Measurements from ENCODE around the gene COX4I1. TPM values are rescaled to one million over a fixed set of nuclear protein-coding genes. Genes with fewer than 3 reads are reported as not detected.
"Not testable (repeated sequence)": the region's sequence is repeated elsewhere in the genome, so short reads cannot be mapped to it uniquely, and the experiment has no call there.

COX4I1 gene
- total RNA-seq, 1 experiment from 2014 or later: 673 TPM

GRCh38 chr16:85784813-85785212 lies 14.7 kb upstream of the COX4I1 start:
- DNase-seq: no peak
- Histone ChIP-seq H3K9me3 (no peaks in the 10 kb centered on the region), H3K4me3 (no peak overlapping the region), H3K27me3 (no peaks in the 10 kb centered on the region), H3K36me3 (peaks cover 10% of the 10 kb centered on the region)

- H3K4me3 ChIP-seq: no peak overlapping the region
- no peak for DNase-seq
- H3K27me3 ChIP-seq: no peaks in the 10 kb centered on the region
- peaks cover 10% of the 10 kb centered on the region for H3K36me3 ChIP-seq
- H3K9me3 ChIP-seq: no peaks in the 10 kb centered on the region
Measured at GRCh38 chr16:85785927-85786326, 13.6 kb upstream of the COX4I1 start.

- Histone ChIP-seq H3K9me3 (no peaks in the 10 kb centered on the region), H3K27me3 (no peaks in the 10 kb centered on the region), H3K4me3 (no peak overlapping the region), H3K36me3 (peaks cover 10% of the 10 kb centered on the region)
- DNase-seq: no peak
Measured at GRCh38 chr16:85788819-85789218, 10.7 kb upstream of the COX4I1 start.

- Histone ChIP-seq H3K36me3 (peaks cover 12% of the 10 kb centered on the region), H3K27me3 (no peaks in the 10 kb centered on the region), H3K4me3 (no peak overlapping the region), H3K9me3 (no peaks in the 10 kb centered on the region)
- DNase-seq: no peak
Measured at GRCh38 chr16:85789773-85790172, 9.7 kb upstream of the COX4I1 start.

GRCh38 chr16:85793662-85794298 lies 5.7 kb upstream of the COX4I1 start:
- no peaks in the 10 kb centered on the region for H3K9me3 ChIP-seq
- no peak for DNase-seq
- H3K36me3 ChIP-seq: peaks cover 10% of the 10 kb centered on the region
- no peaks in the 10 kb centered on the region for H3K27me3 ChIP-seq
- no peak overlapping the region for H3K4me3 ChIP-seq

- Histone ChIP-seq H3K27me3 (no peaks in the 10 kb centered on the region), H3K9me3 (no peaks in the 10 kb centered on the region), H3K36me3 (peaks cover 7% of the 10 kb centered on the region), H3K4me3 (no peak overlapping the region)
- DNase-seq: no peak
Measured at GRCh38 chr16:85794696-85795095, 4.8 kb upstream of the COX4I1 start.

- no peak overlapping the region for H3K4me3 ChIP-seq
- H3K27me3 ChIP-seq: no peaks in the 10 kb centered on the region
- no peak for DNase-seq
- H3K9me3 ChIP-seq: no peaks in the 10 kb centered on the region
- peaks cover 9% of the 10 kb centered on the region for H3K36me3 ChIP-seq
Measured at GRCh38 chr16:85796152-85796551, 3.3 kb upstream of the COX4I1 start.

- peaks cover 14% of the 10 kb centered on the region for H3K36me3 ChIP-seq
- no peak for DNase-seq
- H3K9me3 ChIP-seq: no peaks in the 10 kb centered on the region
- no peaks in the 10 kb centered on the region for H3K27me3 ChIP-seq
- no peak overlapping the region for H3K4me3 ChIP-seq
Measured at GRCh38 chr16:85796599-85796998, 2.9 kb upstream of the COX4I1 start.

GRCh38 chr16:85798283-85798776 lies 1.2 kb upstream of the COX4I1 start:
- Histone ChIP-seq H3K4me3 (peak overlapping the region; percentile 78), H3K36me3 (peaks cover 30% of the 10 kb centered on the region), H3K27me3 (no peaks in the 10 kb centered on the region), H3K9me3 (no peaks in the 10 kb centered on the region)
- no peak for DNase-seq

GRCh38 chr16:85798901-85799496 lies 496 bp upstream of the COX4I1 start:
- DNase-seq: peak; percentile 18
- Histone ChIP-seq H3K4me3 (peak overlapping the region; percentile 78), H3K27me3 (no peaks in the 10 kb centered on the region), H3K9me3 (no peaks in the 10 kb centered on the region), H3K36me3 (peaks cover 37% of the 10 kb centered on the region)

GRCh38 chr16:85800321-85800669 lies 800 bp downstream of the COX4I1 start:
- no peaks in the 10 kb centered on the region for H3K9me3 ChIP-seq
- no peaks in the 10 kb centered on the region for H3K27me3 ChIP-seq
- no peak for DNase-seq
- H3K36me3 ChIP-seq: peaks cover 38% of the 10 kb centered on the region
- peak overlapping the region; percentile 78 for H3K4me3 ChIP-seq

- Histone ChIP-seq H3K27me3 (no peaks in the 10 kb centered on the region), H3K4me3 (no peak overlapping the region), H3K9me3 (no peaks in the 10 kb centered on the region), H3K36me3 (peaks cover 36% of the 10 kb centered on the region)
- DNase-seq: no peak
Measured at GRCh38 chr16:85803570-85803969, 4.1 kb downstream of the COX4I1 start.

GRCh38 chr16:85805442-85806045 lies 6.0 kb downstream of the COX4I1 start:
- Histone ChIP-seq H3K9me3 (no peaks in the 10 kb centered on the region), H3K27me3 (no peaks in the 10 kb centered on the region), H3K36me3 (peaks cover 36% of the 10 kb centered on the region), H3K4me3 (no peak overlapping the region)
- no peak for DNase-seq

- H3K36me3 ChIP-seq: peaks cover 30% of the 10 kb centered on the region
Measured at GRCh38 chr16:85806539-85806938, 7.0 kb downstream of the COX4I1 start.

GRCh38 chr16:85807340-85807739 lies 7.8 kb downstream of the COX4I1 start:
- not testable (repeated sequence) for H3K4me3 ChIP-seq, DNase-seq, H3K9me3 ChIP-seq, H3K27me3 ChIP-seq
- H3K36me3 ChIP-seq: peaks cover 22% of the 10 kb centered on the region

More at GRCh38 chr16:85806539-85806938, 7.0 kb downstream of the COX4I1 start:
- no peak for DNase-seq
- no peaks in the 10 kb centered on the region for H3K9me3 ChIP-seq
- H3K4me3 ChIP-seq: no peak overlapping the region
- H3K27me3 ChIP-seq: no peaks in the 10 kb centered on the region

GRCh38 chr16:85808104-85808503 lies 8.6 kb downstream of the COX4I1 start:
- DNase-seq, H3K27me3 ChIP-seq, H3K4me3 ChIP-seq, H3K9me3 ChIP-seq: not testable (repeated sequence)
- peaks cover 15% of the 10 kb centered on the region for H3K36me3 ChIP-seq

- Histone ChIP-seq H3K4me3 (no peak overlapping the region), H3K9me3 (no peaks in the 10 kb centered on the region), H3K36me3 (peaks cover 7% of the 10 kb centered on the region), H3K27me3 (no peaks in the 10 kb centered on the region)
- DNase-seq: no peak
Measured at GRCh38 chr16:85808926-85809325, 9.4 kb downstream of the COX4I1 start.

- no peak overlapping the region for H3K4me3 ChIP-seq
- H3K27me3 ChIP-seq: no peaks in the 10 kb centered on the region
- H3K9me3 ChIP-seq: no peaks in the 10 kb centered on the region
- no peak for DNase-seq
- peaks cover 6% of the 10 kb centered on the region; the same call in 1 of the 2 replicates for H3K36me3 ChIP-seq
Measured at GRCh38 chr16:85809645-85810044, 10.2 kb downstream of the COX4I1 start.

All from MG63 (cell line).